Caco-2 (cell line): ENCODE measurements around the gene ZNF316. TPM values are rescaled to one million over a fixed set of nuclear protein-coding genes. Genes with fewer than 3 reads are reported as not detected.

Experiments
- BruUV-seq: library from RNA; stranded (reverse); fragments of 400-500 nt; replicated peaks from 2 replicates; lab custom pipeline; 2021; lab: Mats Ljungman, UMichigan
- CTCF ChIA-PET: fragments of 300-600 bp; sonication (Branson Sonifier 250); formaldehyde crosslinking; loops from one replicate; lab custom pipeline; 2022; ENCODE audit warnings: antibody characterized with exemption; lab: Charles Lee
- POLR2A ChIA-PET: fragments of 300-600 bp; sonication (Branson Sonifier 250); formaldehyde crosslinking; loops from one replicate; lab custom pipeline; 2022; ENCODE audit warnings: antibody characterized with exemption; lab: Charles Lee
- DNase-seq, 2 experiments: peaks; one replicate each; pipeline versions ENCODE4 v3.0.0 to v3.0.0-alpha.2; 2020 to 2022
- H3K27me3 ChIP-seq: replicated peaks from 2 replicates; pipeline ENCODE4 v1.6.0; 2011; ENCODE audit warnings: low read length; ENCODE audit not compliant: control insufficient read depth, insufficient read depth
- H3K36me3 ChIP-seq: 2 replicates; pipeline ENCODE4 v1.5.1; 2011; ENCODE audit warnings: low read length; ENCODE audit not compliant: control insufficient read depth, insufficient read depth
- H3K4me1 ChIP-seq: fragments of 250-450 bp; sonication (Bioruptor Pico); 2 replicates; pipeline ENCODE4 v1.5.1; 2020; ENCODE audit warnings: mild to moderate bottlenecking
- H3K4me3 ChIP-seq: 2 replicates; pipeline ENCODE4 v1.5.1; 2011; ENCODE audit warnings: low read depth, mild to moderate bottlenecking, control low read depth, low read length
- H3K9me3 ChIP-seq: fragments of 250-450 bp; sonication (Bioruptor Pico); 2 replicates; pipeline ENCODE4 v1.5.1; 2020; ENCODE audit warnings: mild to moderate bottlenecking, moderate library complexity
- H3K27ac Mint-ChIP-seq: one replicate; pipeline ENCODE4 v1.8.0; 2022; ENCODE audit warnings: mixed read lengths; ENCODE audit not compliant: unreplicated experiment
- H3K27me3 Mint-ChIP-seq: one replicate; pipeline ENCODE4 v1.8.0; 2022; ENCODE audit warnings: mixed read lengths; ENCODE audit not compliant: insufficient read depth, unreplicated experiment
- H3K36me3 Mint-ChIP-seq: one replicate; pipeline ENCODE4 v1.8.0; 2022; ENCODE audit warnings: mild to moderate bottlenecking, mixed read lengths; ENCODE audit not compliant: insufficient read depth, unreplicated experiment
- H3K4me1 Mint-ChIP-seq: one replicate; pipeline ENCODE4 v1.8.0; 2022; ENCODE audit warnings: low read depth, mixed read lengths; ENCODE audit not compliant: unreplicated experiment
- H3K4me3 Mint-ChIP-seq: one replicate; pipeline ENCODE4 v1.8.0; 2022; ENCODE audit warnings: mild to moderate bottlenecking, moderate library complexity, mixed read lengths; ENCODE audit not compliant: unreplicated experiment
- H3K9me3 Mint-ChIP-seq: one replicate; pipeline ENCODE4 v1.8.0; 2022; ENCODE audit warnings: mixed read lengths; ENCODE audit not compliant: unreplicated experiment
- intact Hi-C: fragments of 100-400 bp; cut with micrococcal nuclease; formaldehyde crosslinking; loops from one replicate; pipeline ENCODE4 v1.10.0; 2022; ENCODE audit not compliant: unreplicated experiment
- total RNA-seq: library from RNA; stranded (reverse); gene quantifications from 2 replicates; pipeline ENCODE4 v1.2.3, GENCODE V29; 2022
- TF ChIP-seq, protein P1 (sequence below), 2 experiments: fragments of 200-600 bp in 1 of 2; IDR thresholded peaks; 1 replicate in 1 of 2; 2 replicates in 1 of 2; pipeline versions ENCODE4 v1.5.1 to v1.8.0; 2011 to 2022; ENCODE audit warnings: antibody characterized with exemption in 1 of 2, control low read depth in 1 of 2, inconsistent platforms in 1 of 2, low read depth in 1 of 2, low read length in 1 of 2, mild to moderate bottlenecking in 1 of 2, moderate library complexity in 1 of 2; ENCODE audit not compliant: insufficient read depth in 1 of 2, severe bottlenecking in 1 of 2, unreplicated experiment in 1 of 2

Gene ZNF316
- total RNA-seq, 1 experiment from 2014 or later: 34.3 TPM

DNA sequence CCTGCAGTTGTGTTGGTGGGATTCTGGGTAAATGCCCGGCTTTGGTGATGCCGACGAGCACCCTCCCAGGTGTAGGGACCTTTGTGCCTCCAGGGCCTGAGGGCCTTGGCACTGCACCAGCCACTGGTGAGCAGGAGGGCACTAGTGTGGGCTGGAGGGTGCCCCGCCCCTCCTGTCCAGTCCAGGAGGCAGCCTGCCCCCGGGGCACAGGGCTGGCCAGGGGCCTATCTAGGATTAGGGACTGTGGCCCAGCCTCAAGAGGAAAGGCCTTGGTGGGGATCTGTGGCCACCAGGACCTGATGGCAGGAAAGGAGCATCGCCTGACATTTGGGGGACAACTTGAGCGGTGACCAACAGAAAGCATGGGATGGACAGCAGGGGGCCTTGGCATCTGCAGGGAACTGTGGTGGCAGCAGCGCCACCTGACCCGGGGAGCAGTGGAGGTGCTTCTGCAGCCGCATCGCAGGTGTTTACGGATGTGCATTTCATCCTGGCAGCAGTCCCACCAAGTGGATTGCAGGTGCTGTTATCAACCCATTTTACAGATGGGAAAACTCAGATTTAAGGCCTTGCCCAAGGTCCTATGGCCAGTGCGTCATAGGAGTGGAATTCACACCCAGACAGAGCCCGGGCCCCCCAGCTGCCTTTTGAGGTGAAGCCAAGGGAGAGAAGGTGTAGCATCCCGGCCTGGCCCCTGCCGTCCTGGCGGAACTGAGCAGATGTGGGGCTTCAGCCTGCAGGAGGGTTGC is 11.1 kb downstream of the ZNF316 start:
- Histone ChIP-seq H3K27me3 (no peaks in the 10 kb centered on the region), H3K36me3 (peaks cover 11% of the 10 kb centered on the region), H3K4me1 (no peaks in the 10 kb centered on the region), H3K9me3 (no peaks in the 10 kb centered on the region), H3K4me3 (no peak overlapping the region)
- Mint-ChIP-seq H3K36me3 (peaks cover 52% of the 10 kb centered on the region), H3K27me3 (no peaks in the 10 kb centered on the region), H3K4me3 (no peak overlapping the region), H3K27ac (no peak overlapping the region), H3K9me3 (no peaks in the 10 kb centered on the region), H3K4me1 (no peaks in the 10 kb centered on the region)
- TF ChIP-seq, protein P1, sequence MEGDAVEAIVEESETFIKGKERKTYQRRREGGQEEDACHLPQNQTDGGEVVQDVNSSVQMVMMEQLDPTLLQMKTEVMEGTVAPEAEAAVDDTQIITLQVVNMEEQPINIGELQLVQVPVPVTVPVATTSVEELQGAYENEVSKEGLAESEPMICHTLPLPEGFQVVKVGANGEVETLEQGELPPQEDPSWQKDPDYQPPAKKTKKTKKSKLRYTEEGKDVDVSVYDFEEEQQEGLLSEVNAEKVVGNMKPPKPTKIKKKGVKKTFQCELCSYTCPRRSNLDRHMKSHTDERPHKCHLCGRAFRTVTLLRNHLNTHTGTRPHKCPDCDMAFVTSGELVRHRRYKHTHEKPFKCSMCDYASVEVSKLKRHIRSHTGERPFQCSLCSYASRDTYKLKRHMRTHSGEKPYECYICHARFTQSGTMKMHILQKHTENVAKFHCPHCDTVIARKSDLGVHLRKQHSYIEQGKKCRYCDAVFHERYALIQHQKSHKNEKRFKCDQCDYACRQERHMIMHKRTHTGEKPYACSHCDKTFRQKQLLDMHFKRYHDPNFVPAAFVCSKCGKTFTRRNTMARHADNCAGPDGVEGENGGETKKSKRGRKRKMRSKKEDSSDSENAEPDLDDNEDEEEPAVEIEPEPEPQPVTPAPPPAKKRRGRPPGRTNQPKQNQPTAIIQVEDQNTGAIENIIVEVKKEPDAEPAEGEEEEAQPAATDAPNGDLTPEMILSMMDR (IDR thresholded peaks at IDR 0.05; ENCODE audit: insufficient read depth in 1 of 2, low read depth in 1 of 2, low read length in 1 of 2, severe bottlenecking in 1 of 2, unreplicated experiment in 1 of 2): no peak
- CTCF ChIA-PET: no interaction called here
- intact Hi-C loops: no loop called here
- DNase-seq: no peak
- no TSS peak for BruUV-seq
- POLR2A ChIA-PET: no interaction called here

DNA sequence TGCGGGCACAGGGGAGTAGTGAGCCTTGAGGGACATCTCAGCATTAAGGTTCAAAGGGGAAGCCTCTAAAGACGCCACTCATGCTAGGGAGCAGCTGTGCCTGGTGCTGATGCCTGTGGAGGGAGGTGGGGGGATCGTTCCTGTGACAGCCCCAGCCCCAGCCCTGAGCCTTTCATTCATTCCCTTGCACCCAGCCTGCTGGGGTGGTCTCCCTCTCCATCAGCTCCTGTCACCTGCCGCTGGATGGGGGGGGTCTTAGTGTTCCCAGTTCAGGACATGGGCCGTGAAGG is 11.6 kb downstream of the ZNF316 start:
- Mint-ChIP-seq H3K27me3 (no peaks in the 10 kb centered on the region), H3K4me3 (no peak overlapping the region), H3K4me1 (no peaks in the 10 kb centered on the region), H3K36me3 (peaks cover 52% of the 10 kb centered on the region), H3K27ac (no peak overlapping the region), H3K9me3 (no peaks in the 10 kb centered on the region)
- POLR2A ChIA-PET: no interaction called here
- H3K36me3 ChIP-seq: peaks cover 11% of the 10 kb centered on the region
- H3K27me3 ChIP-seq: no peaks in the 10 kb centered on the region
- DNase-seq: no peak
- no TSS peak for BruUV-seq
- H3K4me3 ChIP-seq: no peak overlapping the region
- TF ChIP-seq, protein P1 (IDR thresholded peaks at IDR 0.05; ENCODE audit: insufficient read depth in 1 of 2, low read depth in 1 of 2, low read length in 1 of 2, severe bottlenecking in 1 of 2, unreplicated experiment in 1 of 2): no peak
- intact Hi-C loops: no loop called here
- no peaks in the 10 kb centered on the region for H3K9me3 ChIP-seq
- CTCF ChIA-PET: no interaction called here
- H3K4me1 ChIP-seq: no peaks in the 10 kb centered on the region

DNA sequence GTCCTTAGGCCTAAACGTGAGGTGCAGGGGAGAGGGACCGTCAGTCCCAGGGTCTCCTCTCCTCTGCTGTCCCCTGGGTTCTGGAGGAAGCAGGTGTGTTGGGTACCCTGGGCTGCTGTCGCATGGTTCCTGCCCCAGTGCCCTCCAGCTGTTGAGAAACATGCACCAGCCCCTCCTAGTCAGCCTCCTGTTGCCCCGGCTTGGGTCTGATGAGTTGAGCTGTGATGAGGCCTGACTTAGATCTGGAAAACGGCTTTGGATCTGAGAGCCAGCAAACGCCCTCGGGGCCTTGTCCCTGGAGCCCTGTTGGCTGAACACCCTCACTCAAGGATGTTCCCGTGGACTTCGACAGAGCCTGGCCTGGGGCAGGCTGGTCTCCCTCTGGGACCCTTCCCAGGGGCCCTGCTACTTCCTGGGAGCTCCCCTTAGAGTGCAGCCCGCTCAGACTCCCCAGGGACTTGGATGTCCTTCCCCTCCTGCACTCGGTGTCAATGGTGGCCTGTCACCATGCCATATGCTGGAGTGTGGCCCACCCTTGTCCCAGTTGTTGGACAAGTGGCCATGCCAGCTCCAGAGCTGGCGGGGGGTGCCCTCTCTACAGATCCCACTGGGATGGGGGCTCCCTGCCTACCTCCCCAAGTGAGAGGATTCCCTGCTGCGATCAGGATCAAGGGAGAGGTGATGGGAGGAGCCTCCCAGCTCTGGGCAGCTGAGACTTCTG is 12.3 kb downstream of the ZNF316 start:
- ChIA-PET POLR2A (no interaction called here), CTCF (no interaction called here)
- Histone ChIP-seq H3K27me3 (no peaks in the 10 kb centered on the region), H3K36me3 (peaks cover 11% of the 10 kb centered on the region), H3K4me3 (no peak overlapping the region), H3K4me1 (no peaks in the 10 kb centered on the region), H3K9me3 (no peaks in the 10 kb centered on the region)
- TF ChIP-seq, protein P1 (IDR thresholded peaks at IDR 0.05; ENCODE audit: insufficient read depth in 1 of 2, low read depth in 1 of 2, low read length in 1 of 2, severe bottlenecking in 1 of 2, unreplicated experiment in 1 of 2): no peak
- no peaks in the 10 kb centered on the region for H3K4me1 Mint-ChIP-seq
- intact Hi-C loops: no loop called here
- no peak overlapping the region for H3K4me3 Mint-ChIP-seq
- peaks cover 52% of the 10 kb centered on the region for H3K36me3 Mint-ChIP-seq
- DNase-seq: no peak
- no peak overlapping the region for H3K27ac Mint-ChIP-seq
- no peaks in the 10 kb centered on the region for H3K27me3 Mint-ChIP-seq
- no peaks in the 10 kb centered on the region for H3K9me3 Mint-ChIP-seq
- BruUV-seq: no TSS peak
